Osteocyte (in vitro differentiated cells): ENCODE data around the gene PCBP2. TPM values are rescaled to one million over a fixed set of nuclear protein-coding genes. Genes with fewer than 3 reads are reported as not detected.
"Not testable (repeated sequence)": the region's sequence is repeated elsewhere in the genome, so short reads cannot be mapped to it uniquely, and the experiment has no call there.

Experiments
- DNase-seq: peaks from one replicate; pipeline ENCODE4 v3.0.0; 2021; ENCODE audit warnings: mixed read lengths; ENCODE audit not compliant: unreplicated experiment; ENCODE audit errors: extremely low spot score
- H3K27ac Mint-ChIP-seq: one replicate; pipeline ENCODE4 v1.8.0; 2021; ENCODE audit warnings: mild to moderate bottlenecking, mixed read lengths; ENCODE audit not compliant: unreplicated experiment
- H3K27me3 Mint-ChIP-seq: one replicate; pipeline ENCODE4 v1.8.0; 2021; ENCODE audit warnings: mixed read lengths; ENCODE audit not compliant: unreplicated experiment
- H3K36me3 Mint-ChIP-seq: one replicate; pipeline ENCODE4 v1.8.0; 2021; ENCODE audit warnings: mixed read lengths; ENCODE audit not compliant: unreplicated experiment
- H3K4me1 Mint-ChIP-seq: one replicate; pipeline ENCODE4 v1.8.0; 2021; ENCODE audit warnings: mixed read lengths; ENCODE audit not compliant: unreplicated experiment
- H3K4me3 Mint-ChIP-seq: one replicate; pipeline ENCODE4 v1.8.0; 2021; ENCODE audit warnings: mild to moderate bottlenecking, moderate library complexity, mixed read lengths; ENCODE audit not compliant: unreplicated experiment
- H3K9me3 Mint-ChIP-seq: one replicate; pipeline ENCODE4 v1.8.0; 2021; ENCODE audit warnings: mixed read lengths; ENCODE audit not compliant: unreplicated experiment
- total RNA-seq: library from RNA; stranded (reverse); gene quantifications from 2 replicates; pipeline ENCODE4 v1.2.1, GENCODE V29; 2021
- TF ChIP-seq, protein P1 (sequence below): fragments of 200-600 bp; sonication (generic); IDR thresholded peaks from 2 replicates; pipeline ENCODE4 v1.5.0; 2021; ENCODE audit warnings: antibody characterized with exemption, mild to moderate bottlenecking, moderate library complexity

PCBP2 gene
- total RNA-seq, 1 donor from 2014 or later, result 984 TPM

DNA sequence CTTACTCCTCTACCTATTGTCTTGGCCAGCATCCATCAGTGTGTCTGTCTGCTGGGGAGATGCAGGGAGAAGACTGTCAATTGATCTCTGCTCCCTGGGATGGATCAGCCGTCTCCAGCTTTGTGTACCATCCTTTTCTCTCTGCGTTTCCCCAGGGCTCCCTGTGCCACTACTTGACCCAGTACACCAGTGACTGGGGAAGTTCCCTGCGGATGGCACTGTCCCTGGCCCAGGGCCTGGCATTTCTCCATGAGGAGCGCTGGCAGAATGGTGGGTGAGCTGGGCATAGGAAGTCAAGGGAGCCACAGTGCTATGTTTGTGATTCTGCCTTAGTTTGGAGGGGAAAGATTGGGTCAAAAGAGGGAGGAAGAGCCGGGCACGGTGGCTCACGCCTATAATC is 23.2 kb upstream of the PCBP2 start:
- Mint-ChIP-seq H3K27ac (no peak overlapping the region), H3K36me3 (no peaks in the 10 kb centered on the region), H3K4me1 (no peaks in the 10 kb centered on the region), H3K27me3 (no peaks in the 10 kb centered on the region), H3K9me3 (no peaks in the 10 kb centered on the region), H3K4me3 (no peak overlapping the region)
- TF ChIP-seq, protein P1, sequence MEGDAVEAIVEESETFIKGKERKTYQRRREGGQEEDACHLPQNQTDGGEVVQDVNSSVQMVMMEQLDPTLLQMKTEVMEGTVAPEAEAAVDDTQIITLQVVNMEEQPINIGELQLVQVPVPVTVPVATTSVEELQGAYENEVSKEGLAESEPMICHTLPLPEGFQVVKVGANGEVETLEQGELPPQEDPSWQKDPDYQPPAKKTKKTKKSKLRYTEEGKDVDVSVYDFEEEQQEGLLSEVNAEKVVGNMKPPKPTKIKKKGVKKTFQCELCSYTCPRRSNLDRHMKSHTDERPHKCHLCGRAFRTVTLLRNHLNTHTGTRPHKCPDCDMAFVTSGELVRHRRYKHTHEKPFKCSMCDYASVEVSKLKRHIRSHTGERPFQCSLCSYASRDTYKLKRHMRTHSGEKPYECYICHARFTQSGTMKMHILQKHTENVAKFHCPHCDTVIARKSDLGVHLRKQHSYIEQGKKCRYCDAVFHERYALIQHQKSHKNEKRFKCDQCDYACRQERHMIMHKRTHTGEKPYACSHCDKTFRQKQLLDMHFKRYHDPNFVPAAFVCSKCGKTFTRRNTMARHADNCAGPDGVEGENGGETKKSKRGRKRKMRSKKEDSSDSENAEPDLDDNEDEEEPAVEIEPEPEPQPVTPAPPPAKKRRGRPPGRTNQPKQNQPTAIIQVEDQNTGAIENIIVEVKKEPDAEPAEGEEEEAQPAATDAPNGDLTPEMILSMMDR, result no peak
- no peak for DNase-seq

DNA sequence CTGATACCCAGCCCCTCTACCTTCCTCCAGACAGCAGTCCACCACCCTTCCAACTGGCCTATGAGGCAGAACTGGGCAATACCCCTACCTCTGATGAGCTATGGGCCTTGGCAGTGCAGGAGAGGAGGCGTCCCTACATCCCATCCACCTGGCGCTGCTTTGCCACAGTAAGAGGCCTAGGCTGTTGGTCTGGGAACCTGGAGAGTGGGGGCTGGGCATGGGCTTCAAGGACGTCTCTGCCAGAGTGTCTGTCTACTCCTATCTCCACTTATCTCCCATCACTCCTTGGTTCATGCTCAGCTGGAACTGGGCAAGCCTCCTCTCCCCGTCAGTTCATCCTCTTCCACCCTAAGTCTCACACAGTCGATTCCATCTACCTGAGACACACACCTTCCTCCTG is 21.8 kb upstream of the PCBP2 start:
- TF ChIP-seq, protein P1, result no peak
- peak overlapping the region; percentile 27 for H3K27ac Mint-ChIP-seq
- no peaks in the 10 kb centered on the region for H3K27me3 Mint-ChIP-seq
- H3K36me3 Mint-ChIP-seq, result no peaks in the 10 kb centered on the region
- H3K9me3 Mint-ChIP-seq, result no peaks in the 10 kb centered on the region
- H3K4me3 Mint-ChIP-seq, result no peak overlapping the region
- H3K4me1 Mint-ChIP-seq, result no peaks in the 10 kb centered on the region
- DNase-seq, result no peak

DNA sequence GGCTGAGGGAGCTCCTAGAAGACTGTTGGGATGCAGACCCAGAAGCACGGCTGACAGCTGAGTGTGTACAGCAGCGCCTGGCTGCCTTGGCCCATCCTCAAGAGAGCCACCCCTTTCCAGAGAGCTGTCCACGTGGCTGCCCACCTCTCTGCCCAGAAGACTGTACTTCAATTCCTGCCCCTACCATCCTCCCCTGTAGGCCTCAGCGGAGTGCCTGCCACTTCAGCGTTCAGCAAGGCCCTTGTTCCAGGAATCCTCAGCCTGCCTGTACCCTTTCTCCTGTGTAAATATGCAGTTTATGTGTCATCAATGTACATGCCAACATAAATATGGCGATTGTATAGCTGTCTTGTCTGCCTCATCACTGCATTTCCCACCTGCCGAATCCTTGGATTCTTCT is 20.7 kb upstream of the PCBP2 start:
- DNase-seq, result no peak
- no peaks in the 10 kb centered on the region for H3K9me3 Mint-ChIP-seq
- TF ChIP-seq, protein P1, result no peak

DNA sequence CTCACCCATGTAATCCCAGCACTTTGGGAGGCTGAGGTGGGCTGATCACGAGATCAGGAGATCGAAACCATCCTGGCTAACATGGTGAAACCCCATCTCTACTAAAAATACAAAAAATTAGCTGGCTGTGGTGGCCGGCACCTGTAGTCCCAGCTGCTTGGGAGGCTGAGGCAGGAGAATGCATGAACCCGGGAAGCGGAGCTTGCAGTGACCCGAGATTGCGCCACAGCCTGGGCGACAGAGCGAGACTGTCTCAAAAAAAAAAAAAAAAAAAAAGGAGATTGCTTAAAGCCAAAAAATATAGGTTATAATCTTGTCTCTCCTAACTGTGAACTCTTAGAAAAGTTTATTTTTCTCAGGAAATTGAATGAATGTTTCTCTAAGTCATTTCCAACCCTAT is 16.6 kb upstream of the PCBP2 start:
- H3K4me3 Mint-ChIP-seq, H3K27ac Mint-ChIP-seq, H3K36me3 Mint-ChIP-seq, H3K4me1 Mint-ChIP-seq, DNase-seq, H3K9me3 Mint-ChIP-seq, H3K27me3 Mint-ChIP-seq: not testable (repeated sequence)

More for the DNA sequence above, 20.7 kb upstream of the PCBP2 start:
- H3K4me3 Mint-ChIP-seq, result no peak overlapping the region
- H3K36me3 Mint-ChIP-seq, result no peaks in the 10 kb centered on the region
- no peak overlapping the region for H3K27ac Mint-ChIP-seq
- no peaks in the 10 kb centered on the region for H3K27me3 Mint-ChIP-seq
- H3K4me1 Mint-ChIP-seq, result no peaks in the 10 kb centered on the region

DNA sequence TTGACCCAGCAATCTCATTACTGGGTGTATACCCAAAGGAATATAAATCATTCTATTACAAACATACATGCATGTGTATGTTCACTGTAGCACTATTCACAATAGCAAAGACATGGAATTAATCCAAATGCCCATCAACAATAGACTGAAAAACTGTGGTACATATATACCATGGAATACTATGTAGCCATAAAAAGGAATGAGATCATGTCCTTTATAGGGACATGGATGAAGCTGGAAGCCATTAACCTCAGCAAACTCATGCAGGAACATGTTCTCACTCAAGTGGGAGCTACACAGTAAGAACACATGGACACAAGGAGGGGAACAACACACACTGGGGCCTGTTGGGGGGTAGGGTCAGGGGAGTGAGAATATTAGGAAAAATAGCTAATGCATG is 12.3 kb upstream of the PCBP2 start:
- H3K27ac Mint-ChIP-seq, H3K27me3 Mint-ChIP-seq, DNase-seq, H3K4me3 Mint-ChIP-seq, H3K9me3 Mint-ChIP-seq, H3K36me3 Mint-ChIP-seq: not testable (repeated sequence)
- H3K4me1 Mint-ChIP-seq, result peaks cover 27% of the 10 kb centered on the region

DNA sequence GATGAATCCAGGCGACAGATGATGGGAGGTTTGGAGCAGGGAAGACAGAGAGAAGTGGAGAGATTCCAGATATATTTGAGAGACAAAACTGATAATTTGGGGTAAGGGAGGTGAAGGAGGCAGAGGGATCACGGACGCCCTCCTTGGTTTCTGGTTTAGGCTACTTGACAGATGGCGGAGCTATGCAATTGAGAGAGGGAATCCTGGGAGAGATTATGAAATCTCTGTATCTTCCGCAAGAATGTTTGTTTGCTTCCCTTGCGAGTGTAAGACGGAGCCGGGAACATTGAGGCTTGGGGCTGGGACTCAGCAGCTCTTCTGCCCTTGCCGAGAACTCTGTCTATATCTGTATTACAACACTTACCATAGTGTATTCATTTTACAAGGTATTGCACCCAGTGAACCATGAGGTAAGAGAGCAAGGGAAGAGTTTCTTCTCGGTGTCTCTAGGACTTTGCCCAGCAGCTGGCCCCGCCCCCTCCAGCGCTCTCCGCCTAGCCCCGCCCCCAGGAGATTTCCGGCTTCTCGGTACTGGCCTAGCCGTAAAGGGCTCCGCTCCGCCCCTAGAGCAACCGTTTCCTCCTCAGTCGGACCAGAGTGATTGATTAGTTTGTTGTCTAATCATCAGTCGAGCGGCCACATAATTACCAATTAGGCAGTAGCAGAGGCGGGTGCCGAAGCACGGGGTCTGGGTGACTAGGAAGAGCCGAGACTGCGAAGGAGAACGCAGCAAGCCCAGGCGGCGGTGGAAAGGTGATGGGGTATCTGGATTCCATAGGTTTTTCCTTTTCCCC is 10.7 kb upstream of the PCBP2 start, which contains the start of gene PRR13:
Gene PRR13, plus strand, starts transcription at position 695 of the 794 bp plus-strand sequence. CDS start 981 bp downstream, outside the sequence.
- Mint-ChIP-seq H3K4me3 (peak within 1 kb of the TSS; percentile 89), H3K36me3 (peaks cover 11% of the 10 kb centered on the region), H3K27me3 (no peaks in the 10 kb centered on the region), H3K4me1 (peaks cover 27% of the 10 kb centered on the region), H3K27ac (peak within 1 kb of the TSS; percentile 97), H3K9me3 (no peaks in the 10 kb centered on the region)
- TF ChIP-seq, protein P1, result no peak
- DNase-seq, result peak; percentile 98
